ENCODE data around the gene FAN1.

Gene FAN1

GRCh38 chr15:30956216-30957124 lies 52.8 kb downstream of the FAN1 start:
- DNase-seq (ENCODE audit: low spot score): no peak

DNA sequence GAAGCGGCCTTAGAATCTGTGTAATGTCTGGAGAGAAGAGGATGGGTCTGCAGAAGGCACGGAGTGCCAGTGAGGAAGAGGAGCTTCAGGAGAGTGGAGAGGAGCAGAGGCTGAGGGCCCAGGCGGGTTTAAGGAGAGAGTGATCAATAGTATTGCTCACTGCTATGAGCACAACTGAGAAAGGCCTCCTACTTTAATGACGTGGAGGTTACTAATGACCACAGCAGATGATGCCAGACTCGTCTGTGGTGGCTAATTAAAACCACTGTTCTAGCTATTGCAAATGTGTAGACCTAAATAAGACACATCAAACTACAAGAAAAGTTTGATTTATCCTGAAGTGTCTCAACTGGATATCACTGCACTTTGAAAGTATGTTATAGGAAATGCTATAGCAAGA lies 54.5 kb downstream of the FAN1 start:
- no peak for DNase-seq (ENCODE audit: low spot score)

- DNase-seq (ENCODE audit: low spot score): no peak
Measured at GRCh38 chr15:30962079-30962478, 58.4 kb downstream of the FAN1 start.

- DNase-seq (ENCODE audit: low spot score): no peak
Measured at GRCh38 chr15:30962659-30963058, 58.9 kb downstream of the FAN1 start.

- no peak for DNase-seq (ENCODE audit: low spot score)
Measured at GRCh38 chr15:30963681-30964080, 60.0 kb downstream of the FAN1 start.

- DNase-seq (ENCODE audit: low spot score): no peak
Measured at GRCh38 chr15:30969724-30970123, 66.0 kb downstream of the FAN1 start.

DNA sequence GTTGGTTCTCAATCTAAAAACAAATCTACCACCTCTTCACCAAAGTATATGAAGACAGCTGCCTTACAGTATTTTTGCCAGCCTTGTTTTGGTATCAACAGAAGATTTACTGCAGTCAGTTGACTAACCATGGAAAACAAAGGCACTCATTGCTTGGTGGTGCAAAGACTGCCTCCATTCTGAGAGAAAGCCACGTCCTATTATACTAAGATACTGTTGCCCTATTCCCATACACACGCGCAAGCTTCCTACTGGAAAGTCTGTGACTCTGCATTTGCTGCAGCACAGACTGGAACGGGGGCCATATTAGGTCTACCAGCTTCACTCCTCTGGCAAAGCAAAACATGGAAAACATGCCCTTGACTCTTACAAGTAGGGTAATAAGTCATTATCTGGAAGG lies 69.7 kb downstream of the FAN1 start:
- DNase-seq (ENCODE audit: low spot score): no peak

DNA sequence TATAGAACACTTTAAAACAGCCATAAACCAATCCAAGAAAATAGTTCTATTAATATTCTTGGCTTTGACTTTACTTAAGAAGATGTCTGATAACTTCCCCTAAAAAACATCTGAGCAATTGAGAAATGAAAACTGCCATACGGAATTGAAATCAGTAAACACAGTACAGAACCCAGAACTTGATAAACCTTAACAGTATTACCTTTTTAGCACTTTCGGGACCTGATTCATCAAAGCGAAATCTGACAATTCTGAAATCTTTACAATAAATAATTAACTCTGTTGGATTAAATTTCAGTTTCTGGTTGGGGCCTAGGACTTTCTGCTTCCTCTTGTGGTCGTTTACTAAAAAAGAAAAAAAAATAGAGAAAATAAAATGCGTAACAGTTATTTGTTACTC lies 70.4 kb downstream of the FAN1 start:
- DNase-seq (ENCODE audit: low spot score): no peak

- no peak for DNase-seq (ENCODE audit: low spot score)
Measured at GRCh38 chr15:30978328-30978727, 74.6 kb downstream of the FAN1 start.

- DNase-seq (ENCODE audit: low spot score): no peak
Measured at GRCh38 chr15:30979457-30979856, 75.7 kb downstream of the FAN1 start.

DNA sequence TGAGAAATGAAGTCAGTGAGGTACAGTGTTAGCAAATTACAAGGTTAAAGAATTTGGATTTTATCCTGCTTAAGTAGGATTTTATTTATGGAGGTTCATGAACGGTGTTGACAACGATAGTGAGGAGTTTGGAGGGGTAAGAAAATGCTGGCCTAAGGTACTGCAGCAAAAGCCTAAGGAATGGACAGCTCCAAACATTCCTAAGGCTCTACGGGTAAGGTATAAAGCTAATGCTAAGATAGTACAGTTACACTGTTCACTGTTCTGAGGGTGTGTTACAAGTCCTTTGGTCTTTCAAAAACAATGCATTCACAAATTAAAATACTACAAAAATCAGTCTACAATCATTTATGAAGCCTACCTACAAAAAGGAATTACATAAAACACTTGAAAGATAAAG lies 80.4 kb downstream of the FAN1 start:
- DNase-seq (ENCODE audit: low spot score): no peak

GRCh38 chr15:30984542-30984941 lies 80.8 kb downstream of the FAN1 start:
- no peak for DNase-seq (ENCODE audit: low spot score)

DNA sequence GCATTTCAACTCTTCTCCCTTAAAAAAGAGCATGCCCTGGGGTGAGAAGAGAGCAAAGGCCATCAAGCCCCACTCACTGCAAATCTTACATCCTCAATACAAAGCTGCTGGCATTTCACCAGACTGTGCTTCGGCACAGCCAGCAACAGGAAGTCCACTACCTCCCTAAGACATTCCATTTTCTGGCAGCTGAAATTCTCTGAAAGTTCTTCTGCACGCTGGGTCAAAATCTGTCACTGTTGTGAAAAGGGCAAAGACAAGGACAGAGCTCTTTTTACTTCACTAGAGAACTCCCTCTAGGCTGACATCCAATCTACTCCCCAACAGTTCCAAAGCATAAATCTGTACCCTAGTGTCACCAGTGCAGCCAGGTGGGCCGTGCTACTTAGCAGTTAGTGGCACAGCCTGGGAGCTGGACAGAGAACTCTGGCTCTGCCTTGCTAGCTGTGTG lies 81.4 kb downstream of the FAN1 start:
- no peak for DNase-seq (ENCODE audit: low spot score)

GRCh38 chr15:30990036-30990435 lies 86.3 kb downstream of the FAN1 start:
- peak; percentile 57 for DNase-seq (ENCODE audit: low spot score)

- DNase-seq (ENCODE audit: low spot score): peak; percentile 33
Measured at GRCh38 chr15:30990446-30991254, 86.9 kb downstream of the FAN1 start.

DNA sequence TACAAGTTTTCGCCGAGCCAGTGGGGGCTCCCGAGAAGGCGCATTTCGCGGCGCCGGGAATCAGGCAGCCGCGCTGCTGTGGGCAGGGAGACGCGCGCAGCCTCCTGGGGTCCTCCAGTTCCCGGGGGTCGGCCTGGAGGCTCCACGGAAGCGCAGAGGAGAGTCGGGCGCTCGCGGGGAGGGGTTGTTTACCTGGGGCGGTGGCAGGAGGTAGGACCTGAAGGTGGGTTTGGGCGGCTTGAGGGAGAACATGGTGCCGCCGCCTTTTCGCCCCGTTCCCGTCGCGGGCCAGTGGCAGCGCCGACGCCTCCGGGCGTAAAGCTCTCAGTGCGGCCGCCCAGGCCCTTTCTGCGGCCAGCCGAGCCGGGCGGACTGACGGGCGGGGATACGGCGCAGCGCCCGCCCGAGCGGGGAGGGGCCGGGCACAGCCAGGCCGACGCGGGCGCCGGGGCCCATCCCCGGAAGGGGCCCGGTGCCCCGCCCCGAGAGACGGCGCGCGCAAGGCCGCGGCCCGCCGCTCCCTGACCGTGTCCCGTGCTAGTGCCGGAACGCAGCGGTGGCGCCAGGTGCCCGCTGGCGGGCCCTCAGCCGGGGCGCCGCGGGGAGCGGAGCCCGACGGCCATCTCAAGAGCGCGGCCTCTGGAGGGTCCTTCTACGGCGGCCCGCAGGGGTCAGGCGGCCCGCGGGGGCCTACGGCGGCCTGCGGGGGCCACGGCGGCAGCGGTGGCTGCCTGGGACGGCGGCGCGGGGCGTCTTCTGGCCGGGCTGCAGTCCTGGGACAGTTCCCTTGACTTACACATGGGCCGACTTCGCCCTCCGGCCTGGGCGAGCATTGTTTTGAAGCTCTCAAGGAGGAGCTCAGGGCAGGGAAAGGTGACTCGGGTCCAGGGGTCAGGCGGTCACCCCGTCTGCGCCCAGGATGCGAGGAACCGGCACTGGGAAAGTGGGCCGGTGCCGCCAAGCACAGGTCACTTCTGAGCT lies 87.8 kb downstream of the FAN1 start, which contains the start of gene MTMR10:
Gene MTMR10 (minus strand): TSS at position 374 of the 981 bp plus-strand sequence. CDS start 122 bp downstream, at position 252.
- DNase-seq (ENCODE audit: low spot score): peak; percentile 80

DNA sequence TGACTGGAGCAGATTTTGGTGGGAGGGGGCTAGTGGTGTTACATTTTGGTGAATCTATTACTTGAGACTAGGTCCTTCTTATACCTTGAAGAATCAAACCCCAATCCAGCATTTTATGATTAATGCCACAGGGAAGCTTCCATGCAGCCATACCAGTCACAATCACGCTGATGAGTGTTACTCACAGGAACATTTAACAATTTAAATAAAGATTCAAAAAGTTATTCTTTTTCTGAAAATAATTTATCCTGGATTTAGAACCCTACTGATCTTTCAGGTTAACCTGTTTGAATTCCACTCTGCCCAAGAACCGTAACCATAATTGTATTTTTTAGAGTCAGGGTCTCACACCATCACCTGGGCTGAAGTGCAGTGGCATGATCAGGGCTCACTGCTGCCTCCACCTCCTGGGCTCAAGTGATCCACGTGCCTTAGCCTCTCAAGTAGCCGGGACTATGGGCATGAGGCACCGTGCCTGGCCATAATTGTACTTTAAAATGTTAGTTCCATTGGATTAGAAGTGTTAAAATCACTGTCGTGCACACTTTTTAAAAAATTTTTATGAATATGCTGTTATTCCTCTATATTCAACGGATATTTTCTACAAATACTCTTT lies 88.6 kb downstream of the FAN1 start:
- DNase-seq (ENCODE audit: low spot score): peak; percentile 19
